ENCODE results near the gene FRYL.

- TF ChIP-seq CTCF (conservative IDR thresholded peaks at IDR 0.05 in 1 of 2, IDR thresholded peaks at IDR 0.05 in 1 of 2; ENCODE audit: low read depth in 1 of 2, low read length in 2 of 2): no peak
- TF ChIP-seq EZH2 (IDR thresholded peaks at IDR 0.05; ENCODE audit: low read length, missing control alignments): no peak
Observed at GRCh38 chr4:48620831-48621230, 159.2 kb downstream of the FRYL start.

All from fibroblast of lung (primary cell).